ENCODE results near the gene MFAP2.

The MFAP2 gene

DNA sequence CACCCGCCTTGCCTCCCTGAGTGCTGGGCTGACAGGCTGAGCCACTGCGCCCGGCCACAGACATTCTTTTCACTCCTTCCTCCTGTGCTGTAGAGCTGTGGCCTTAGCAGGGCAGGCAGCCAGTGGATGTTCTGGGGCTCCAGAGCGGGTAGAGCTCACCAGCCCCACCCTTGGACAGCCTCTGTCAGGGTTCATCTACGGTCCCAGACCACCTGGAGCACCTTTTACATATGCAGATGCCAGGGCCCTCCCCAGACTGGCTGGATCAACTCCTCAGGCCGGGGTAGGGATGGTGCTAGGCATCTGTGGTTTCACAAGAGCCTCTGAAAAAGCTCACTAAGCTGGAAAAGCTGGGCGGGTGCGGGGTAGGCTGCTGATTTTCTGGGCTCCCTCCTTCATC, 26.7 kb upstream of the MFAP2 start:
- DNase-seq (ENCODE audit: low read depth in 2 of 2): no peak

DNA sequence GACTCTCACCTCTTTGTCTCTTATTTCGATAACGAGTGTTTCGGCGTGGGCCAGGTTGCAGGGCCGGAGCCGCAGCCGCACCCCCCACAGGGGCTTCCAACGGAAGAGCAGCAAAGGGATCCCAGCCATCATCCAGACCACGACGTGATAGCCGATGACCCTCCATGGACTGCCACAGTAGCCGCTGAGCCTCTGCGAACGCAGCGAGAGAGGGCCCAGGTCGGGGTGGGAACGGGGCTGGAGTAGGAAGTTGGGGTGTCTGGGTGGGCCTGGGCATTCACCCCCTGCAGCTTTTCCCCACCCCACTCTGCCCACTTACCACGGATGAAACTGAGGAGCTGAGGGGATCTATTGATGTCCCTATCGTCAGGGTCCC, 24.9 kb upstream of the MFAP2 start:
- DNase-seq (ENCODE audit: low read depth in 2 of 2): no peak

DNA sequence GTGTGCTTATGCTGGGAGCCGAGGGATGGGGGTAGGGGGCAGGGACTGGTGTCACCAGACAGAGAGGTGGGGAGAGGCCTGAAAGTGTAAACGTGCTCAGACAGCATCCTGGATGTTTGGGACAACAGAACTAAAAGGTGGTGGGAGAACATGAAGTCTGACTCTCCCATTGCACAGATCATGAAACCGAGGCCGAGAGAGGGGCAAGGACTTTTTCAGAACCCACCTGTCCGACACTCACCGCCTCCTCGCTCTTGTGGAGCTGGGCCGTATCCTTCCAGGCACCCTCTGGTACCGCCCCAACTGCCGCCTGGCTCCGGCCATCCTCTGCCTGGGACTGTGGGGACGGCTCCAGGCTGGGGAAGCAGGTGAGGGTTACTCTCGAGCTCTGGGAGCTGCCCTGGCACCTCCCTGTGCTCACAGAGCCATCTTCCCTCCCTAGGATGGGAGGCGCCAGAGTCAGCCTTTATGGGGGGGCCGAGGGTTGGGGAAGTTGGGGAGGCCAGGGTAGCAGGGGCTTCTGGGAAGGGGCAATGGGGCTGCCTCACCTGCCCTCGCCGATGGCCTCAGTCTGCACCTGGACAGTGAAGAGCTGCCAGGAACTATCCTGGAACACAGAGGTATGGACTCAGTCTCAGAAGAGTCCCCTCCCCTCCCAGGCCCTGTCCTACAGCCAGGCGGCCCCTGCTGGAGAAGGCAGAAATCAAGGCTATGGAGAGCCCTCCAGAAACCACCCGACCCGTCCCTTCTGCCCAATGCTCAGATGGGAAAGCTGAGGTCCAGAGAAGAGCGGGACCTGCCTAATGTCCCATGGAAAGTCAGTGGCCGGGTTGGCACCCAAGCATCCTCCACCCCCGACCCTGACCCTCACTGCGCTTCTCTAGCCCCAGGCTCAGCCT, 24.3 kb upstream of the MFAP2 start:
- DNase-seq (ENCODE audit: low read depth in 2 of 2): no peak

DNA sequence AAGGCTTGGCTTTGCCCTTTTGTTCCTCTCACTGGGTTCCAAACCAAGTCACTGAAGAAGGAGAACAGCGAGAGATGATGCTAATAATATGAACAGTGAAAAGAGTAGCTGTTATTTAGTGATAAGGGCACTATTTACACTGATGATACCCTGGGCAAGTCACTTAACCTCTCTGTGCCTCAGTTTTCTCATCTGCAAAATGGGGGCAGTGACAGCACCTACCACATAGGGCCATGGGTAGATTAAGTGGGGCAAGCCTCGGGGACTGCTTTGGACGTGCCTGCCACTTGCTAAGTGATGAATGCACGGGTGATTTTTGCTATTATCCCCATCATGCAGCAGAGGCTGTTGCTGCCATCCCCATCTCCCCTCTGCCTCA, 22.1 kb upstream of the MFAP2 start:
- DNase-seq (ENCODE audit: low read depth in 2 of 2): no peak

DNA sequence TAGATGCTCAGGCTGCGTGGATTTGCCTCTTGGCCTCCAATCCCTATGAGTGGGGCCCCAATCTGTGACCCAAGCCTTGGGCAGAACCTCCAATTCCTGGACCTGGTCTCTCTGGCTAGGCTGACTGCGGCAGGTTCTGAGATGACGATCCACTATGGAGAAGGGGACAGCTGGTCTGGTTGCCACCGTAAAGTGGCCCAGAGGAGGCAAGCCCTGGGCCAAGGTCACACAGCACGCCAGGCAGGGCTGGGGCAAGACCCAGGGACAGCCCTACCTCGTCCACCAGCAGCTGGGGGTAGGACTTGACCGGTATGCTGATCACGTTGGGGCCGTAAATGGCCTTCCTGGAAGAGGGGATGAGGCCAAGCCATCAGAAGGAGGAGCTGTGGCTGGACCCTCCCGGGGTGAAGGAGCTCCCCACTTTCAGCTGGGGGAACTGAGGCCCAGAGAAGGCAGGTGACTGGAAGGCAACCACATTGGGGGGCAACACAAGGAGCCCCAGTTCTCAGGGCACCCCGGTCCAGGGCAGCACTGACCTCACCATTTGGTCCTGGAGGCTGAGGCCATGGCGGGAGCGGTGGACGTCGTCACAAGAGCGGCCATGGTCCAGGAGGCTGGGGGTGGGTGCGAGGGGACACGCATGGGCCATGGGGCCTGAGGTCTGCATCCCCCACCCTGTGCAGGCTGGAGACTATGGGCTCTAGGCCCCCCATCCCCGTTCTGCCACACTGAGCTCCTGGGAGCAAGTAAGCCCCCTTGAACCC, 21.5 kb upstream of the MFAP2 start:
- DNase-seq (ENCODE audit: low read depth in 2 of 2): no peak

DNA sequence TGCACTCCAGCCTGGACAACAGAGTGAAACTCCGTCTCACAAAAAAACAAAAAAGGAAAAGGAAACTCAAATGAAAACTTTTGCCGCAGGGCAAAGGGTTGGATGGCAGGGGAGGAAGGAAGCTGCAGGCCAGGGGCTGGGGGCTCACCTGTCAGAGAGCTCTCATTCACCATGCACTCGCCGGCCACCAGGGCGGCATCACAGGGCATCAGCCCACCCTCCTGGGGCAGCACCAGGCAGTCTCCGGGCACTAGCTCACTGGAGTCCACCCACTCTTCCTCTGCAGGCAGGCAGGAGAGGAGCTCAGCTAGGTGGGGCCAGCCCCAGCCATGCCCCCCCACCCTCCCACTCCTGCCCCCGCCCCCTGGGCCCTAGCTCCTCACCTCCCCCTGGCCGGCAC, 19.4 kb upstream of the MFAP2 start:
- no peak for DNase-seq (ENCODE audit: low read depth in 2 of 2)

DNA sequence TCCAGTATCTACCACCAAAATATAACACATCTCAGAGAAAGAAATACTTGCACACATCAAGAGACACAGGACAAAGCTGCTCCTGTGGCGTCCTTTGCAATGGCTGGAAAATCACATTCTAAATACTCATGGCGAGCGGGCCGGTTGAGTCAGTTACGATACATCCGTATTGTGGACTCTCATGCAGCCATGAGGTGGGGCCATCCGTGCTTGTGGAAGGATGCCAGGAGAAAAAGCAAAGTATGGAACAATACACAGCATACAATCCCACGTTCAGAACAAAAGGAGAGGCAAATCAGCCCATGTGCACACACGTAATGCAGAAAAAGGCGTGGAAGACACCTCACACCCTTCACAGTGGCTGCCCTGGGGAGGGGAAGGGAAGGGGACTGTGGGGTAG, 18.2 kb upstream of the MFAP2 start:
- no peak for DNase-seq (ENCODE audit: low read depth in 2 of 2)

DNA sequence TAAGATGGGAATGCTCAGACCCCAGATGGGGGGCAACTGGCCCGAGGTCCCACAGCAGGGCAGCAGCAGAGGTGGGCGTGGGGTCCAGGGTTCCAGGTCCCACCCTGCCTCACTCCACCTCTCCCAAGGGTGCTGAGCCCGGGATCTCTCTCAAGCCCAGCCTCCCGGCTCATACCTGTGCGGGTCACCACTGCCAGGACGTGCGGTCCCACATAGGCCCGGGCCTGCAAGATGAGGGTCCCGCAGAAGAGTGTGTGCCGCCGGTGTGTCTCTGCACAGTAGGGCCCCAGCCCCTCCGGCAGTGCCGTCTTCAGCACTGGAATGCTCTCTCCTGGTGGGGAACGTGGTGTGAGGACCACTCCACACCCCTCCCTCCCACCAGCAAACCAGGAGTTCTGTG, 16.4 kb upstream of the MFAP2 start:
- no peak for DNase-seq (ENCODE audit: low read depth in 2 of 2)

DNA sequence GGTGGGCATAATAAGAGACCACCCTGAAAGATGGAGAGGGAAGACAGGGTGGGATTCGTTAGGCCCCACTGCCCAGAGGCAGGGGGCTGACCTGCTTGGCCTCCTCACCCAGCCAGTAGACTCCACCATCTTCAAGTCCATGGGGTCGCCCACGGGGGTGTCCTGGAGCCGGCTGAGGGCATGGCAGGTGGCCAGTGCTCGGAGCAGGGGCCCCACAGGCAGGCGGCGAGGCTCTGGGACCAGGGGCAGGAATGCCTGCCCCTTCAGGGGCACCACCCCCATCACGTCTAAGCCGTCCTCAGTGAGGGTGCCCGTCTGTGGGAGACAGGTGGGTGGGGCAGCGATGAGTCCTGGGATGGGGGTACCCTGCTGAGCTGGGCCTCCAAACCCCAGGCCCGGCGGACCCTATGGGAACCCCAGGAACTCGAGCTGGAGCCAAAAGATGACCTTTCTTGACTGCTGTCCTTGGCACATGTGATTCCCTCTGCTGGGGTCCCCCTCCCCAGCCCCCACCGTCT, 13.2 kb upstream of the MFAP2 start:
- DNase-seq (ENCODE audit: low read depth in 2 of 2): no peak

DNA sequence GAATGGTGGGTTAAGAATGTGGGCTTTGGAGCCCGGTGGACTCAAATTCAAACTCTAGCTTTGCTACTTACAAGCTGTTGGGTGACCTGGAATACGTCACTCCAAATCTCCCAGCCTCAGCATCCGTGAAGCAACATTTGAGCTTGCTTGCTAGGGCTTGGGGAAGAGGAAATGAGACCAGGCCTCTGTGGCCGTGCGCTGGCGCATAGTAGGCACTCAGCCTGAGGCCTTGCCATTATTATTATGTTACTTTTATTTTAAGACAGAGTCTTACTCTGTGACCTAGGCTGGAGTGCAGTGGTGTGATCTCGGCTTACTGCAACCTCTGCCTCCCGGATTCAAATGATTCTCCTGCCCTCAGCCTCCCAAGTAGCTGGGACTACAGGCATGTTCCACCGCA, 12.3 kb upstream of the MFAP2 start:
- DNase-seq (ENCODE audit: low read depth in 2 of 2): no peak

DNA sequence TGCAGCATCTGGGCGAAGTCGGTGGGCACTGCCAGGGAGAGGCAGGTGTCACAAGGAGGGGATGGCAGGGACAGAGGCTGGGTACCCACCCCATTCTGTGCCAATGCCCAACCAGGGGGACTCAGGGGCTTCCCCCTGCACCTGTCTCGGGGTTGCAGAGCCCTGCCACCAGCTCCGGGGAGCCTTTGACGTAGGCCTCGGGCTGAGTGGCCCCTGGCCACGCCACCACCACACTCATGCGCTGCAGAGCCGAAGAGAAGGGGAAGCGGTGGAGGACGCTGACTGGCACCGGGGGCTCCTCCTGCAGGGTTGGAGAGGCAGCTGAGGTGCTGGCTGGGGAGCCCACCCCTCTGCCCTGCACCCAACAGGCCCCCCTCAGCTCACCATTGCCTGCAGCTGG, 11.7 kb upstream of the MFAP2 start:
- no peak for DNase-seq (ENCODE audit: low read depth in 2 of 2)

DNA sequence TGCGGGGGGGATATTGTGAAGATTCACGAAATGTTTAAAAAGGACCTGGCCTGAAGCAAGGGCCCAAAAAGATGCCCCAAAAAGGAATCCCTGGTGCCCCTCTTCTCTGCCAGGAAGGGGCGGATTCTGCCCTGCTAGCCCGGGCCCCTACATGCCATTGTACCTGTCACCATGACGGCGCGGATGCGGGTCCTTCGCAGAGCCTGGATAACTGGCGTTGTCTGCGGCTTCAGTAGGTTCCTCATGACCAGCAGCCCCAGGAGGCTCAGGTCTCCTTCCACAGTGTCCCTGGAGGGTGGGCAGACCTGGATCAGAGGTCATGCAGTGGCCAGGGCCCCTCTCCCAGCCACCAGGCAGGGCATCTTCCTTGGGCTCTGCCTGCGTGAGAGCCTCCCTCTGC, 11.2 kb upstream of the MFAP2 start:
- DNase-seq (ENCODE audit: low read depth in 2 of 2): no peak

DNA sequence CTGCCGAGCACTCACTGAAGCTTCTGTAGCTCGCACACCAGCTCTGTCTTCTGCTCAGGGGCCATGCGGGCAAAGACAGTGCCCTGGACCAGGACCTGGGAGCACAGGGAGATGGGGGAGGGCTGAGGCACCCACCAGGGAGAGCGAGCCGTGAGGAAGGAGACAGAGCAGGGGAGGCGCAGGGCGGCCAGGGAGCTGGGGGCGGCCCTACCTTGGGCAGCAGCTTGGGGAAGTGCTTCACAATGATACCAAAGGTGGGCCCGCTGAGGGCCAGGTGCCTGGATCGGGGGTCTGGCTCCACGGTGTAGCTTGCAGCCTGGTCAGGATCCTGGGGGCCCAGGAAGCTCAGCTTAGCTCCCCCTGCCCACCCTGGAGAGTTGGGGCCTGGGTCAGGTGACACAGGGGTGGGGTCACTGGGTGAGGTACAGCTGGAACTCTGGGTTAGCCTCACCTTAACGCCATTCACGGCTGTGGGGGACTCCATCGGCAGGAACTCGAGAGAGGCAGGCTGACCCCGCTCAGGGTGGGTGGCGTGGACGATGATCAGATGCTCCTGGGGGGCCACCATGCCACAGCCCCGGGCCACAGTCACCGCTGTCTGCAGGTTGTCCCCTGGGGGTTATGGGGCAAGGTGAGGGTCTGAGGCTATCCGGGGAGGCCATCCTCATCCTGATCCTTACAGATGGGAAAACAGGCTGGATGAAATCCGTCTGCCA, 9.4 kb upstream of the MFAP2 start:
- DNase-seq (ENCODE audit: low read depth in 2 of 2): no peak

DNA sequence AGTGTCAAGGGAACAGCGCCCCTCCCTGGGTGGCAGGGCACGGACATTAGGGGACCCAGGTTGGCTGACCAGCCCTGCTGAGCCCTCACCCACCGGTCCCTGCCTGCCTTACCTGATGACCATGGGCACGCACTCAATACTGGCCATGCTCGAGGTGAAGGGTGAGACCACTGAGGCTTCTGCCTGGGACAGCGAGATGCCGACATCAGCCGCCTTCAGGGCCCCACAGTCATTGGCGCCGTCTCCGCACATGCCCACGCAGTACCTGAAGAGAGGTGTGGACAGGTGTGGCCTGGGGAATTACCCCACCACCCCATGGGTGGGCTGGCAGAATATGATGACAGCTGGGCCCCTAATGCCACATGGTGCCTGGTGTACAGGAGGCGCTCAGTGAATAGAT, 7.8 kb upstream of the MFAP2 start:
- DNase-seq (ENCODE audit: low read depth in 2 of 2): no peak

DNA sequence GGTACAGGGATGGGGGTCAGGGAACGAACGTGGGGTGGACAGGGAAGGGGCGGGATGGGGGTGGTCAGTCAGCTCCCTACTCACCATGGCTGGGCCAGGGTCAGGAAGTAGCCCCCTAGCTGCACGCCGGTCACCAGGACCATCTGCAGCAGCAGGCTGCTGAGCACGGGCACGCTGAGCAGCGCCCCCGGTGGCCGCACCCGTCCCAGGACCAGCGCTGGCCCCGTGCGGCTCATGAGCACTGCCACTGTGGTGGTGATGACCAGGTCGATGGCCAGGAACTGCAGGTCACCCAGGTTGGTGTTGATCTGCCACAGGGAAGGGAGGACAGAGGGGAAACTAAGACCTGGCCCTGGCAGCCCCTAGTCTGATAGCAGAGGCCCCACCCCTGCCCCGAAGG, 6.5 kb upstream of the MFAP2 start:
- no peak for DNase-seq (ENCODE audit: low read depth in 2 of 2)

DNA sequence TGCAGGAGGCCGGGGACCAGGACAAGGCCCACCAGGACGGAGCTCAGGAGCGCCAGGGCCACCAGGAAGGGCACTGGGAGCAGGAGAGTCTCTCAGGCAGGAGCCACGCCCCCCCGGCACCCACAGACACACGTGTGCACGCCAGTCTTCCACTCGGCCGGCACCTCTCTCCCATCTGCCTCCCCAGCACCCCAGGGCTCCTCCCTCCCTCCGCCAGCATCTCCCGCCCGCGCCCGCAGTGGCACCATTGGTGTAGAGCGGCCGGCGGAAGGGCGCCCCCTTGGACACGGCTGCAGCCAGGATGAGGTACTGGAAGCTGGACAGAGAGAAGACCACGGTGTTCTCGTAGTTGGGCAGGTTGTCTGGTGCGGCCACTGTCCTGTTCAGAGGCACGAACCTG, 6.1 kb upstream of the MFAP2 start:
- DNase-seq (ENCODE audit: low read depth in 2 of 2): no peak

DNA sequence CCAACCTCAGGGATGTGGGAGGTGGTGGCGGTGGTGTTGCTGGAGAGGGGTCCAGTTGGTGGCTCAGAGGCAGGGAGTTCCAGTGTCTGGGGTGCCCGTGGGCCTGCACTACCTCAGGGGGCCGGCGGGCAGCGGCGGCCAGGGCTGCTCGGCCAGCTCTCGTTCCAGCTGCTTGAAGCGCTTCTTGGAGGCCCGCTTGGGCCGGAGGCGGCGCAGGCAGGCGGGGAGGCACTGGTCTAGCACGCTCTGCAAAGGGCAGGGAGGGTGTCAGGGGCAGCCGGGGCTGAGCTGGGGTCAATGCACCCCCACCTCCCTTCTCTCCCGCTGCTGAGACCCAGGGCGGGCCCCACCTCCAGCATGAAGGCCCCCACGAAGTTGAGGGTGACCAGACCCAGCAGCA, 5.7 kb upstream of the MFAP2 start:
- DNase-seq (ENCODE audit: low read depth in 2 of 2): no peak

DNA sequence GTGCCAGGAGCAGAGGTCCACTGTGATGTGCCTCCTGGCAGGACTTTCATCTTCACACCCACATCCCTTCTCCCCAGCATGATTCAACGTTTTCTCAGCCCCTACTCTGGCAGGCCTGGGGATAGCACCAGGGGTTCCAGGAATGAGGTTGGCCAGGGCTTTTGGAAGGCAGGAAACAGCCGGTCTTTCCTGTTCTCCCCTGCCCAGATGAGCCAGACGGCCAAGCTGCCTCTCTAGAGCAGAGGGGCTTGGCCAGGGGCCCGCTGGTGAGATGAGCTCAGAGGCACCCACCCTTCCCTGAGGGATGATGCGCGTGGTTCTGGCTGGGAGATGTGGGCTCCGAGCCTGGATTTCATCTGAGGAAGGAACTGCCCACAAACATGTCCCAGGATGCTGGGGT, 4.3 kb upstream of the MFAP2 start:
- no peak for DNase-seq (ENCODE audit: low read depth in 2 of 2)

DNA sequence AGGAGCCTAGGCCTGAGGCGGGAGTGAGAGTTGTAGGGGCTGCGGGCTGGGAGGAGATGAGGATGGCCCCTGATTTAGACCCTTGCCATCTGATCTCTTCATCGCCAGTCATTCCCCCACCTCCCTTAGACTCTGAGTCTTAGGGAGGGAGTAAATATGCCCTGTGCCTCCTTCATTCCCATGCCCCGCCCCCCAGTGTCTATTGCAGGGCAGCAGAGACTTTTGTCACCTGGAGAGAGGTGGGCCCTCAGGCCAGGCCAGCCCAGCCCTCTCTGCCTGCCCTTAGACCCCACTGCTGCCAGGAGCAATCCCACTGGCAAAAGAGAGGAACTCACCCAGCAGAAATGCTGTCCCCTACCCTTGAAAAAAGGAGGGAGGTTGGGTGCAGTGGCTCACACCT, 3.2 kb upstream of the MFAP2 start:
- DNase-seq (ENCODE audit: low read depth in 2 of 2): no peak

DNA sequence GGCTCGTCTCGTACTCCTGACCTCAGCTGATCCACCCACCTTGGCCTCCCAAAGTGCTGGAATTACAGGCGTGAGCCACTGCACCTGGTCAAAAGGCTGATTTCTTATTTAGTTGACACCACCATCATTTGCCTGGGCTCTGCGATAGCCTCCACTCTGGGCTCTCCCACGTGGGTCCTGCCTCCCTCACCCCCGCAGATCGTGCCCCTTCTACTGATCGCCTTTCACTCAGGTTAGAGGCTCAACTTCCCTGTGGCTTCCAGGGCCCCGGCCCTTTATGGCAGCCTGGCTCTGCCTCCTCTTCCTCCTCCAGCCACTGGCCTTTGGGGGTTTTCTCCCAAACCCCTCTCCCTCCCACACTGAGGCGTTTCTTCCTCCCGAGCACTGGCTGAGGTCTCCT, 2.5 kb upstream of the MFAP2 start:
- DNase-seq (ENCODE audit: low read depth in 2 of 2): no peak

DNA sequence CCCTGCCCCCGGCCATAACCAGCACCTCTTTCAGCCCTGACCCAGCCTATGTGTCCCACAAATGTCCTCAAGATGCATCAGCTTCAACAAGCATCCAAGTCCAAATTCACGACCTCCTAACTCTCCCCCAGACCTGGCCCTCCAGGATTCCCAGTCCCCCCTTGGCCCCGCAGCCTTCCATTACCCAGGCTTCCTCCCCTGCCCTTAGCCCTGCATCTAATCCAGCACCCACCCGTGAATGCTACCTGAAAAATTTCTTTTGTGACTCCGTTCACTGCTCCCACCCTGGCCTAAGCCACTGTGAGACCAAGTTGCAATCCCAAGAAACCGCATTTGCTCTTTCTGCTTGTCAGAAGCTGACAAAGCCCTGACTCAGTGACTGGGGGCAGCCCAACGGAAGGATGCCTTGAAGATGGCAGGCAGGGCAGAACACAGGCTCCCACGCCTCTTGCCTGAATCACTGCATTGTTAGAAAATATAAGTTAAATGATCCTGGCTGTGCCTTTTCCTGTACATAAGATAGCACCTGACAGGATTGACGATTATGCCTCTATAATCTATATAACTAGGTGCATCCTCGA, 939 bp upstream of the MFAP2 start:
- no peak for DNase-seq (ENCODE audit: low read depth in 2 of 2)
